Left lobe of liver (tissue), 2 donors: Measurements from ENCODE around the gene PFN1. TPM values are rescaled to one million over a fixed set of nuclear protein-coding genes. Genes with fewer than 3 reads are reported as not detected.

Source experiments
- ATAC-seq: fragments of 200-7000 bp; cut with Tn5 transposase; one replicate; pipeline ENCODE4 v1.9.1; 2020; ENCODE audit warnings: mild to moderate bottlenecking, moderate library complexity
- DNase-seq: peaks from one replicate; pipeline ENCODE4 v3.0.0-alpha.2; 2020; ENCODE audit warnings: low spot score
- total RNA-seq: library from RNA; stranded (reverse); gene quantifications from one replicate; pipeline ENCODE4 v1.2.1, GENCODE V29; 2021
- donor health status: DM: no; HTN: no; CAD: no; lungs with moderate emphysema.
- donor health status: DM: no; HTN: yes; CAD: no.

PFN1 gene
- total RNA-seq = 254 TPM

- DNase-seq (peak; percentile 92), ATAC-seq (peak; percentile 66)
These were observed at the start of gene PFN1 for GRCh38 chr17:4948166-4948930. TSS of gene PFN1 (minus strand) at chr17:4948530. CDS start at chr17:4948394, 136 bp downstream.

DNA sequence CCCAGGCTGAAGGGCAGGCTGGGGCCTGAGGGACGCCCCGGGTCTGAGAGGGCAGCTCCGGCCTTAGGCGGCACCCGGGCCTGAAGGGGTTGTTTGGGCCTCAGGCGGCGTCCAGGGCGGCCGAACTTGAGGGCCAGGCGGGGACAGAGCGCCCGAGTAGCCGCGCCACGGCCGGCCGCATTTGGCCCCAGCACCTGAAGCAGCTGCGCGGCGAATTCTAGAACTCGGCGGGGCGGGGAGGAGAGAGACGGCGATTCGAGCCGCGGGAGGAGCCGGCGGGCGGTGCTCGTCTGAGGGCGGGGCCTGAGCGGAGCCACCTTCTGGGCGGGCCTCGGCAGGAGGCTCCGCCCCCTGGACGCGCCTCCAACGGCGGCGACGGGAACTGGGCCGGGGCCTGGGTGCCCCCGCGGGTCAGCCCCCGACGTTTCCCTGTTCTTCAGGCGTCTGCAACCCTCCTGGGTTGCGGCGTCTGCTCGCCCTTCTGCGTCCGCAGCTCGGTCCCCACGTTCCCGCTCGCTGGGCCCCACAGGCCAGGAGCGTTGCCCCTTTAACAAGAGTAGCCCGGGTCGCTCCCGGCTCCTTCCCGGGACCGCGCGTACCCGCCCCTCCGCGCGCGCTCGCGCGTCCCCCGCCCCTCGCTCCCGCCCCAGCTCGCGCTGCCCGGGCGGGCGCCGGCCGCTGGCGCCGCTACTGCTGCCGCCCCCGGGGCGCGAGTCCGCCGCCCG lies 49.1 kb upstream of the PFN1 start, which contains the start of the genes INCA1 and KIF1C:
TSS of gene INCA1 (minus strand) at position 221 of the 725 bp plus-strand sequence. CDS start 3,085 bp downstream, outside the sequence.
TSS of gene KIF1C (plus strand) at position 649 of the 725 bp plus-strand sequence. CDS start 2,297 bp downstream, outside the sequence.
- DNase-seq (peak; percentile 95), ATAC-seq (peak; percentile 90)

- ATAC-seq = no peak
- no peak for DNase-seq
These were observed 45.8 kb upstream of the PFN1 start for GRCh38 chr17:4994081-4994595.

- ATAC-seq = no peak
These were observed 39.6 kb upstream of the PFN1 start for GRCh38 chr17:4987767-4988567.

GRCh38 chr17:4986951-4987766 lies 38.8 kb upstream of the PFN1 start, which contains the start of gene CAMTA2:
TSS of gene CAMTA2 (minus strand) at chr17:4987675. CDS start at chr17:4986222, 1,453 bp downstream.
- ATAC-seq (peak; percentile 91), DNase-seq (peak; percentile 88)

More at GRCh38 chr17:4987767-4988567, 39.6 kb upstream of the PFN1 start:
- no peak for DNase-seq

GRCh38 chr17:4986403-4986802 lies 38.1 kb upstream of the PFN1 start:
- ATAC-seq = no peak
- no peak for DNase-seq

DNA sequence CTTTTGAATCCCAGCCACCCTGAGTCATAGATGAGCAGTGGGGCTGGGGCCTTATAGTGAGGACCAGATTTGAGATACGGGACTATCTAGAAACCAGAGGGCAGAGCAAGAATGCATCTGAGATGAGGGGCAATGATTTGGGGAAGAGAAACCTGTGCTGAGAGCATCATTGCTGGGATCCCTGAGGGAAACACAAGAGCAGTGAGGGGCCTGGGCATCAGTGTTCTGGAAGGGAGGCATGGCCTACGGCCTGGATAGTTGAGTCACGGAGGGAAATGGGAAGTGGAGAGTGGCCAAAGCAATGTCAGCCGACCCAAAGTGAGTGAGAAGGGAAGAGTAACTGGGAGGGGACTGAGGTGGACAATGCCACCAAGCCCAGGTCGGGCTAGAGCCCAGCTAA lies 34.0 kb upstream of the PFN1 start:
- DNase-seq (no peak), ATAC-seq (no peak)

DNA sequence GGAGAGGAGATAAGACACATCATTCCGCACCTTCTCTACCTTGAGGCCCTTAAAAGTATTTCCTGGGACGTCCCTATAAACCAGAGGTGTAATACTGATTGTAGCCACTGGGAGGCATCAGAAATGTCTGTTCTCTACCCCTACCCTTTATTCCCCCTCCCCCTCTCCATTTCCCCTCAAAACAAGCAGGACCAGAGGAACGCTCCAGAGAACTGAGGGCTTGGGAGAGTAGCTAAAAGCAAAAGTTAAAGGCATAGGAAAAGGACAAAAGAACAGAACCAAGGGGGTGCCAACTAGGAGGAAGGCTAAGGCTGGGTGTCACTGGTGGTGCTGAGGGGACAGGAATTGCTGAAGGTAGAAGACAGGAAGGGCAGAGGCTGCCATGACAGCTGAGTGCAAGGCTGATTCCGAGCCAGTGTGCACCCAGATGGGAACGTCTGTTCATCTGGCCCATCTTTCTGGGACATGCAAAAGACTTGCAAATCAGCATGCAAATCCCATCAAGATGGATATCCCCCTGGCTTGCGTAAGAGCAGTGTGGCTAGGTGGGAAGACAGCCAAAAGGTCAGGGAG lies 32.4 kb upstream of the PFN1 start:
- ATAC-seq (peak; percentile 82), DNase-seq (no peak)

GRCh38 chr17:4978726-4979125 lies 30.4 kb upstream of the PFN1 start:
- DNase-seq (no peak), ATAC-seq (no peak)

- DNase-seq (no peak), ATAC-seq (no peak)
These were observed 25.9 kb upstream of the PFN1 start for GRCh38 chr17:4974115-4974670.

- ATAC-seq (no peak), DNase-seq (no peak)
These were observed 25.2 kb upstream of the PFN1 start for GRCh38 chr17:4973256-4974114.

DNA sequence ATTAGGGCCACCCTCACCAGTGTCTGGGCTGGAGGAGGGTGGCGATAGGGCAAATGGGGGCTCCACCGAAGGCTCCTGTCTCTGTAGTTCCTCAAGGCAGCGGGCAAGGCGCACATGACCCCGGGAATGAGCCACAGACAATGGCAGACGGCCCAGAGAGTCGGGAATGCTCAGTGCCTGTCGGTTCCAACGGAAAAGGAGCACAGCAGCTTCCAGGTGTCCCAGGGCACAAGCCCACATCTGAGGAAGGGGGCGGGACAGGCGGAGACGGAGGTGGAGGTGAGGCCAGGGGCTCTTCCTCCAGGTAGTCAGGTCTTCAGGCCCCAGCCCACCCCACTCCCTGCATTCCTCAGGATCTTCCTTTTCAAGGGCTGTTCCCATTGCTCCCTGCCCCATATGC lies 24.4 kb upstream of the PFN1 start:
- DNase-seq = no peak
- no peak for ATAC-seq

DNA sequence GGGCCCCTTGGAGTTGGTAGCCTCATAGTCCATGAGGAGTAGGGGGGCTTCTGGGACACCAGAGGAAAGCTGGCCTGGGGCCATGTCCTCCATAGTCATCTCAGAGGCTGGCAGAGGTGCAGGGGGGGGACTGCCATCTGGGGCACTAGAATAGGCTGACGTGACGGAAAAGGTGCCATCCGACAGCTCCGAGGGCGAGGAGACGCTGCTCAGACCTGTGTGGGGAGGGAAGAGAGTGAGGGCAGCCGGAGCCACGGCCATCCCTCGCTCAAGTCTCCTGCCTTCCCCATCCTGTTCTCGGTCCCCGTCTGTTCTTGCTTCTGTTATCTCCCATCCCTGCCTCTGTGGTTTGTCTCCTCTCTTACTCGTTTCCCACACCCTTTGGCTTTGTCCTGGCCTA lies 24.0 kb upstream of the PFN1 start:
- DNase-seq (no peak), ATAC-seq (no peak)

DNA sequence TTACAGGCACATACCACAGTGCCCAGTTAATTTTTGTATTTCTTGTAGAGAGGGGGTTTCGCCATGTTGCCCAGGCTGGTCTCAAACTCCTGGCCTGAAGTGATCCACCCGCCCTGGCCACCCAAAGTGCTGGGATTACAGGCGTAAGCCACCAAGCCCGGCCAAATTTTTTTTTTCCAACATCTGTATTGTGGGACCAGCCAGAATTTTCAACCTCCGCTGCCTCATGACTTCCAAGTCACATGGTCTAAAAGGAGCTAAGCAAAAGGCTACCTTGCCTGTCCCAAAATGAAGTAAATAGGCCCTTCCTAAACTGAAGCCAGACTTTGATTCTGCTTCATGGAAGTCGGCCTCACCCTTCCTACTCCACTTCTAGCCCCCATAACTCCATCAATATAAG lies 23.5 kb upstream of the PFN1 start:
- DNase-seq = no peak
- ATAC-seq = no peak

DNA sequence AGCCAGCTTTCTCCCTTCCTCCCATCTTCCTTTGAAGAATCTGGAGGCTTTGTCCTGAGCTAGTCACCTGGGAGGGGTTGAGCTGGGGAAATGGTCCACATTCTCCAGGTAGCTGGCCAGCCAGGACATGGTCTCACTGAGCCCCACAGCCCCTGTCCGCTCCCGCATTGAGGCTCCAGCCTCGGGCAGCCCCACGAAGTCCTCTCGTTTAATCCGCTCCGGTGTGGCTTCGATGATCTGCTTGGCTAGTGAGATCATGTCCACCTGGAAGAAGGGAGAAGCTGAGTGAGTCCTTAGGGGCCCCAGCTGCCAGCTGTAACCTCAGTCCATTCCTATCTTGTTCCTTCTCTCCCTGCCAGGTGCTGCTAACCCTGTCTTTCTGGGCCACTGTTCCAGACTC lies 21.9 kb upstream of the PFN1 start:
- DNase-seq = no peak
- ATAC-seq = no peak

GRCh38 chr17:4969551-4970173 lies 21.3 kb upstream of the PFN1 start:
- ATAC-seq (peak; percentile 21), DNase-seq (peak; percentile 78)

GRCh38 chr17:4969047-4969550 lies 20.8 kb upstream of the PFN1 start:
- no peak for DNase-seq
- ATAC-seq = no peak
